ENCODE data around the gene PRKAG2.

PRKAG2 gene

DNA sequence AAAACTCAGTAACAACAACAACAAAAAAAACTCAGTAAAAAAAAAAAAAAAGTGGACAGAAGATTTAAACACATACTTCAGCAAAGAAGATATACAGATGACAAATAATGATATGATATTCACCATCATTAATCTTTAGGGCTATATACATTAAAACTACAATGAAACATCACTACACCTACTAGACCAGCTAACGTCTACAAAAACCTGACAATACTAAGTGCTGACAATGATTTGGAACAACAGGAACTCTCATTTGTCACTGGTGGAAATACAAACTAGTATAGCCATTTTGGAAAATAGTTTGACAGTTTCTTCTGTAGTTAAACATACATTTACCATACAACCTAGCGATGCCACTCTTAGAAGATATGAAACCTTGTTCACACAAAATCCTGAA is 185.5 kb downstream of the PRKAG2 start:
- DNase-seq, result no peak
- intact Hi-C loops (cut with DNase I), result loop anchor here (10.0 kb wide), 1 partner anchor 57 kb away; no protein-coding TSS in a partner anchor

DNA sequence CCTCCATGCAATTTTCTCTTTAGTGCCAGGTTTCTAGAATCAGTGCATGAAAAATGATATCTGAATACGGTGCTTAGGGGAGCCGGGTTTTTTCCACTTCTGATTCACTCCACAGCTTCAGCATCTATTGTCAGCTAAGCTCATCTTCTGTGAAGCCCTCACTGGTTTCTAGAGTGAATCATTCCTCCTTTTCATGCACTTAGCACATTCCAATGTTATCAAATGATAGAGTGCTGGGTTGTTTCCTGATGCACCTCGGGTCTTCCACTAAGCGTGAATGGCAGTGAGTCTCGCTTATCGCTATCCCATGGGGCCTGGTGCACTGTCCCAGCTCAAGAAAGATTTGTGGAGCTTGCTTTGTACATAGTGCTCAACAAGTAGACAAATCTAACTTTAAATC is 186.3 kb downstream of the PRKAG2 start:
- intact Hi-C loops (cut with DNase I), result loop anchor here (10.0 kb wide), 1 partner anchor 56 kb away; no protein-coding TSS in a partner anchor
- DNase-seq, result no peak

DNA sequence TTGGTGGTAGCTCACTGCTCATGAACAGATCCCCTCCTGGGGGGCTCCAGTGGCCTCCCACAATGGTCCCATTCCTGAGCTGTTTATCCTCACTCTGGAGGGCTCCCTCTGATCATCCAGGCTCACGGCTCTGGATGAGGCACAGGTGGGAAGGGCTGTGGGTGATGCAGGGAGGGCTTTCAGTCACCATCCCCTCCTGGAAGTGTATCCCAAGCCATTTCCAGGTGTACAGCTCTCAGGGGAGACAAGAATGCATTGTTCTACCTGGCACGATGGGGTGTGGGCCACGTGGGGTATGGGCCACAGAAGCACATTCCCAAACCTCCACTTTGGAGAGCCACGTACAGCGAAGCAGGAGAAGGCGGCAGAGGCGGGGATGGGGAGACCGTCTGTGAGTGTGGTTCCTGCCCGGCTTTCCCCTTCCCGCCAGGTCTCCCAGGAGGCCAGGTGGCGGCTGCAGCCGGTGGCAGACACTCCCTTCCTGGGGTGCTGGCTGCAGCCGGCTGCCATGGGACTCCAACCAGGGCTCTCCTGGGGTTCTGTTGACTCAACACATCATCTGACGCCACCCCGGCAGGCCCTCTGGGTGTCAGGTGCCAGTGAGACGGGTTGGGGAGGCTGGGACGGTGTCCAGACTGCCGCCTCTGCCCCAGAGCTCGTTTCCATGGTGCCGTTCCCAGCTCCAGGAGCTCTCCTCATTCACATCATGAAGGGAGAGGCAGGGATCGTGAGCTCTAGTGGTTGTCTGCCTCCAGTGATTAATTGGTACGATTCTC is 187.5 kb downstream of the PRKAG2 start:
- intact Hi-C loops (cut with DNase I), result no loop called here
- DNase-seq, result peak in 33 of 42 donors; percentile 29 to 79 (median 57)

DNA sequence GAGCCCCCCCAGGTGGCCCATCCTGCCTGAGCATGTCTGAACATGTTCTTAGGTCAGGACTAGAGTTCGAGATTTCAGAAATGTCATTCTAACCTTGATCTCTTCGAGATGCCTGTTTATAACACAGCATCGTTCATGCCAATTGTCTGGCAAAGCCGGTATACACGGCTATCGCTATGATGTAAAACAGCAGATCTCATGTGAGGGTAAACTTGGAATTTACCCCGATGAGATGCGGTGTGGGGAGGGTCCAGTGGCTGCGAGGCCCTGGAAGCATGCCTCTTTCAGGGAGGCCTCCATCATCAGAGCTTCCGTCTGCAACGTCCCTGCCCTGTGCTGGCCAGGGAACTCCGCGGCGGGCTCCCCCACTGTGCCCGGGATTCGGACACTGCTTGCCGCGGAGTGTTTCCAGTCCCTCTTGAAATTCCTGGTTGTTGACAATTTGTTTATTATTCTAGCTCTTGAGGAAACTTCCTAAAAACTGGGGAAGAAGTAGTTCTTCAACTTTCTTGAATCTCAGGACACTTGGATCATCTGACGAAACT is 188.6 kb downstream of the PRKAG2 start:
- DNase-seq, result peak in 2 of 42 donors; percentile 12 to 24
- intact Hi-C loops (cut with DNase I), result no loop called here

GRCh38 chr7:151687523-151688235 is 189.2 kb downstream of the PRKAG2 start:
- DNase-seq, result no peak
- intact Hi-C loops (cut with DNase I), result no loop called here

DNA sequence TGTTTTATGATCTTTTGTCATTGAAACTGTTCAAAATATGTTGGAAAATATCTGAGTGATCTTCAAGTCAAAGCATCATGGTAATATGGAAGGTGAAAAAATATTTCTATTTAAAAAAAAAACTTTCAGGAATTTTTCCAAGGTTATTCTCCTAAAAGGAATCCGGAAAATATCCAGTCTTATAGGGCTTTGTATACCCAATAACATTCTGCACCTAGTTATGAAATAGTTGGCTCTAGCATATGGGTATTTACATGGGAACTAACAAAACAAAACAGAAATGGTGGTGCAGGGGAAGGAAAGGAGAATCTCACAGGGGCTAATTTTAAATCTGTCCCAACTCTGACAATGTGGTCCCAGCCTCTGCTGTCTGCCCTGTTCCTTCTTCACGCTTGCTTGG is 190.1 kb downstream of the PRKAG2 start:
- DNase-seq, result no peak
- intact Hi-C loops (cut with DNase I), result no loop called here

DNA sequence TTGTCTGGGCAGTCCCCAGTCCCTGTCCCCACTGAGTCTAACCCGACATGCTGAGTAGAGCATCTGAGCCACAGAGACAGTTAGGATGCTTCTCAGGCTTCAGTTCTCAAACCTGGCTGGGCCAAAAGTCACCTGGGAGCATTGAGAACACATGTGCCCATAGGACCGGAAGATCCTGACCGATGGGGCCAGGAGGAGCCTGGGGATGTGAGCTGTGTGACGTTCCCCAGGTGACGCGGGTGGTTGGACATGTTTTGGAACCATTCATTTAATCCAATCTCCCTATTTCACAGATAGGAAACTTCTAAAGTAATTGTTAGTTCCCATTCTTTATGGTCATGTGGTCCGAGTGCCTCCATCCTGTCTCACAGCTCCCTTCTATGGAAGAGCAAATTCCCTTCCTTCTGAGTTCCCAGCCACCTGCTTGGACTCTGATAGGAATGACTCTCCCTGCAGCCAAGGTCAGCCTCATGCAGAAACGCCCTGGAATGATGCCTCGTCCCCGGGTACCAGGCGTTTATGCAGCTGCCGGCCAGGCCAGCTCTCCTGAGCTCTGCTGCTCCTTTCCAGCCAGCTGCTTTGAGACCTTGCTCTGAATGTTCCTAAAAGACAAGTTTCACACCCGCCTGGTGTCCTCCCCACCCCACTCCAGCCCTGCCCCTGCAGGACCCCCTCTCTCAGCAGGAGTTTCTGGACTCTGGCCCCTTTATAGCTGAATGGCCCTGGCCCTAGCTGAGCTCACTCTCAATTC is 190.7 kb downstream of the PRKAG2 start:
- no peak for DNase-seq
- intact Hi-C loops (cut with DNase I), result no loop called here

GRCh38 chr7:151684408-151685175 is 192.3 kb downstream of the PRKAG2 start:
- intact Hi-C loops (cut with DNase I), result no loop called here
- peak in 1 of 42 donors; percentile 18 for DNase-seq

DNA sequence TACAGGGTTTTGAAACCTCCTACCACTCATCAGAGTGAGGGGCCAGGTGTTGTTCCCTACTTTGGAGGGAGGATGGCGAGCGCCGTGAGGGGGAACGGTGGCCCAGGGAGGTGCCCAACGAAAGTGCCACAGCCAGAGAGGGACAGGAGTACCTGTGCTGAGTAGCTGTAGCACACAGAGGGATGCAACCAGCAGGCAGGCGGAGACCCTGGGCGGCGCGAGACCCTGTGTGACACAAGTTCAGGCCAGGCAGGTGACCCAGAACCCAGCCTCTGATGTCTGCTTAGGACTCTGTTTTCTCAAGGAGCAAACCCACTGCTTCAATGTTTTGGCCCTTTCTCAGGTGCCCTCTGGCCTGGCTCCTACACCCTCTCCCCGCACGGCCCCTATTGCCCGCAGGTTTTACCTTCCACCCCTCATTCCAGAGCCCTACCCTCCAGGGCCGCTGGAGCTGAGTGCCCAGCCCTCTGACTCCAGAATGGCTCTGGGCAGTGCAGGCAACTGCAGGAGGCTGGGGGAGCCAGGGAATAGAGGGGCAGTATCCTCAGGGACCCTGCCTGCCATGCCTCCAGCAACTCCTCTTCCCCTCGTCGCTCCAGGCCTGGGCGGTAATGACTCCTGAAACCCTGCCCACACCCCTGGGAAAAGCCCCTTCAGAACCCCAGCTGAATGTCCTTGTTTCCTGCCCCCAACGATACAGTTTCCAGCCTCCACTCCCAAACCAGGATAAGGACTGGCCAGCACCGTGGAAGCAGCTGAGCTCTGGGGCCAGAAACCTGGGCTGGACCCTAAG is 193.1 kb downstream of the PRKAG2 start:
- peak in 1 of 42 donors; percentile 15 for DNase-seq
- intact Hi-C loops (cut with DNase I), result no loop called here

DNA sequence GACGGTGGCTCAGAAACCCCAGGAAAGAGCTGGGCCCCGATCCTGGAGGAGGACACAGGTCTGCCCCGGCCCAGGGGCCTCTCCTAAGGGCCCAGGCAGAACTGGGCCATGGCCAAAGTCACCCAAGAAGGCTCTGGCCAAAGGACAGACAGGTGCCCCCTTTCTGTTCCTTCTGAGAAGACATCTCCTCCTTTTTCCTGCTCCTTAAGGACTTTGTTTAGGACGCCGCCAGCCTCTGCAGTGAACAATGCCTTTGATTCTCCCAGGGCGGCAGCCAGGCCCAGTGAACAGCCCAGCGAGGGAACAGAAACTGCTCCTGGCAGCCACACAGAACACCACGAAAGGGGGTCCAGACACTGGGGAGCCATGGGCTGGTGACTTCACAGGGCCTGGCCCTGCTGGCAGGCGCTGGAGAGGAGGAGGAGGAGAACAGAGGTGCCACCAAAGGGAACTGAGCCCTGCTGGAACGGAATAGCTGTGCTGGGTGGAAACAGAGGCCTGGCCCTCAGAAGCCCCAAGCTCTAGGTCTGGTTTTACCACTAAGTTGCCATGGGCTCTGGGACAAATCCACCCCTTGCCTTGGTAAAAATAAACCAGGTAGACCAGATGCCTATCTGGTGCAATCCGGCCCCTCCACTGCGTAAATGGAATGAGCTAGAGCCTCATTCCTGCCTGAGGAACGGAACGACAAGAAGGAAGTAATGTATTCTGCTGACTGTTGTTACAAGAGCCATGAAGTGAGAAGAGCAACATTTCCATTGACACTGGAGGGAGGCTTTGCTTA is 193.9 kb downstream of the PRKAG2 start:
- DNase-seq, result peak in 37 of 42 donors; percentile 23 to 77 (median 56)
- intact Hi-C loops (cut with DNase I), result no loop called here

DNA sequence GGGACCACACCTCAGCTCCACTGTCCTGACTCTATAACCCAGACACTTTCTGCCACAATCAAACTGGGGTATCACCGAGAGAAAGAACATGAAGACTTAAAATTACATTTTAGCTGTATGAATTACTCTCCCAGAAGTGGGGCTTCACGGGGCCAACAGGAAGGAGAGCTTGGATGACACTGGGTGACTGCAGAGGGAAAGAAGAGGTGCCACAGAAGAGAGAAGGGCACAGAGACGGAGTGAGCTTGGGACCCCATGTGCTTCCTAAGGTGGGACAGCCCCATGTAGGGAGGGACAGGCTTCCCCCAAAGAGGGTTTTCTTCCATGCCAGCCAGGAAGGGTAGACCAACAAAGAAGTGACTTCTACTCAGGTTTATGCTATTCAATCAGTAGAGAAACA is 195.2 kb downstream of the PRKAG2 start:
- DNase-seq, result peak in 1 of 42 donors; percentile 8
- intact Hi-C loops (cut with DNase I), result no loop called here

GRCh38 chr7:151680810-151681209 is 196.1 kb downstream of the PRKAG2 start:
- DNase-seq, result peak in 1 of 42 donors; percentile 24
- intact Hi-C loops (cut with DNase I), result no loop called here

GRCh38 chr7:151679881-151680612 is 196.9 kb downstream of the PRKAG2 start:
- peak in 1 of 42 donors; percentile 12 for DNase-seq
- intact Hi-C loops (cut with DNase I), result no loop called here

- intact Hi-C loops (cut with DNase I), result no loop called here
- peak in 1 of 42 donors; percentile 22 for DNase-seq
These were observed 197.7 kb downstream of the PRKAG2 start for GRCh38 chr7:151679071-151679708.

DNA sequence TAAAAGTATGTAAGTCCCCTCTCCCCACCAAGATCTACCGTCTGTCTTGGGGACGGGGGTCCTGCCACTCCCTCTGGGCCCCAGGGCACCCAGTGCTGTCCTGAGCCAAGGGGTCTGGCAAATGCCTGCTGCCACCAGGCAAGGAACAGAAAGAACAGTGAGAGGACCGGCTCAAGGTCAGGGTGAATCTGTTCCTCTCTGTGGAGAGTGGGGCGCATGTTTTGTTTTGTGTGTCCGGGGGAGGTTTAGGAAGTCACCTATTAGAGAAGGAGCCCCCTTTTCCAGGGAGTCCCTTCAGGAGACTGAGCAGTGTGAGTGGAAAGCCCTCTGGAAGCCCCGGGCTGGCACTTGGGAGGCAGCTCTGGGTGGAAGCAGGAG is 198.7 kb downstream of the PRKAG2 start:
- DNase-seq, result peak in 1 of 42 donors; percentile 15
- intact Hi-C loops (cut with DNase I), result no loop called here
